Testis (tissue), 2 donors: ENCODE results near the gene RHBDL1.

Experiments used
- POLR2A ChIP-seq: fragments of 450-650 bp; IDR thresholded peaks from one replicate; pipeline ENCODE4 v1.6.1; 2017; ENCODE audit warnings: antibody characterized with exemption, mild to moderate bottlenecking, moderate library complexity
- TF ChIP-seq, protein P1 (sequence below), 3 experiments: fragments of 450-650 bp in 2 of 3; fragments of 200-600 bp in 1 of 3; sonication (generic) in 1 of 3; IDR thresholded peaks; one replicate each; pipeline ENCODE4 v1.5.1; 2016 to 2019; ENCODE audit warnings: antibody characterized with exemption in 3 of 3, mild to moderate bottlenecking in 2 of 3, moderate library complexity in 1 of 3

DNA sequence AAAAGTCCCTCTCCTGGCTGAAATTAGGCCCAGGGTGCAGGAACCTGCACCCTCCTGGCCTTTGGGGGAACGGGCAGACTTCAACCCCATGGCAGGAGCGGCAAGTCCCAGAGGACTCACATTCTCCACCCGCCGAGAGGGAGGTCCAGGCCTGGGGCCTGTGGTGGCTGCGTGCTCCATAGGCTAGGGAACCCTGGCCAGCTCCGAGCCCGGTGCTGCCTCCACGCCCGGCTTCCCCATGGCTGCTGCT, 50.6 kb downstream of the RHBDL1 start:
- TF ChIP-seq, protein P1, sequence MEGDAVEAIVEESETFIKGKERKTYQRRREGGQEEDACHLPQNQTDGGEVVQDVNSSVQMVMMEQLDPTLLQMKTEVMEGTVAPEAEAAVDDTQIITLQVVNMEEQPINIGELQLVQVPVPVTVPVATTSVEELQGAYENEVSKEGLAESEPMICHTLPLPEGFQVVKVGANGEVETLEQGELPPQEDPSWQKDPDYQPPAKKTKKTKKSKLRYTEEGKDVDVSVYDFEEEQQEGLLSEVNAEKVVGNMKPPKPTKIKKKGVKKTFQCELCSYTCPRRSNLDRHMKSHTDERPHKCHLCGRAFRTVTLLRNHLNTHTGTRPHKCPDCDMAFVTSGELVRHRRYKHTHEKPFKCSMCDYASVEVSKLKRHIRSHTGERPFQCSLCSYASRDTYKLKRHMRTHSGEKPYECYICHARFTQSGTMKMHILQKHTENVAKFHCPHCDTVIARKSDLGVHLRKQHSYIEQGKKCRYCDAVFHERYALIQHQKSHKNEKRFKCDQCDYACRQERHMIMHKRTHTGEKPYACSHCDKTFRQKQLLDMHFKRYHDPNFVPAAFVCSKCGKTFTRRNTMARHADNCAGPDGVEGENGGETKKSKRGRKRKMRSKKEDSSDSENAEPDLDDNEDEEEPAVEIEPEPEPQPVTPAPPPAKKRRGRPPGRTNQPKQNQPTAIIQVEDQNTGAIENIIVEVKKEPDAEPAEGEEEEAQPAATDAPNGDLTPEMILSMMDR (IDR thresholded peaks at IDR 0.05): no peak
- TF ChIP-seq POLR2A: no peak
